Dedifferentiated amniotic fluid mesenchymal stem cell (primary cell): Measurements from ENCODE around the gene TSFM.

Source experiments
- DNase-seq: peaks from one replicate; pipeline ENCODE4 v3.0.0-alpha.2; 2016; ENCODE audit errors: extremely low spot score

Gene TSFM

DNA sequence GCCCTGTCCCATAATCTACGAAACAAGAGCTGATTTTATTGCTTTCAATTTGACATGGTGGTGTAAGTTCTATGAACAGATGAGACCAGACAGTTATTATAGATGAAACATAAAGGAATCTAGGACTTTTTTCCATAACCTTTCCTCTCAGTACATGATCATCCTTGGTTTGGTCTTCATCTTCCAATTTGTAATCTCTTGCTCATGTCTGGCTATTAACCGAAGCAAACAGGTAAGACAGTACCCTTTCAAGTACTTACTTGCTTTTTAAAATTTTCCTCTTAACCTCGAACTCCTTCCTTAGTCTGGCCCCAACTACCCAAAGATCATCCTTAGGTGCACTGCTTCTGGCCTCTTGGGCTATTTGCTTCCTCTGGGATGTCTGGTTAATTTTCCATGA lies 36.6 kb upstream of the TSFM start:
- DNase-seq = no peak

DNA sequence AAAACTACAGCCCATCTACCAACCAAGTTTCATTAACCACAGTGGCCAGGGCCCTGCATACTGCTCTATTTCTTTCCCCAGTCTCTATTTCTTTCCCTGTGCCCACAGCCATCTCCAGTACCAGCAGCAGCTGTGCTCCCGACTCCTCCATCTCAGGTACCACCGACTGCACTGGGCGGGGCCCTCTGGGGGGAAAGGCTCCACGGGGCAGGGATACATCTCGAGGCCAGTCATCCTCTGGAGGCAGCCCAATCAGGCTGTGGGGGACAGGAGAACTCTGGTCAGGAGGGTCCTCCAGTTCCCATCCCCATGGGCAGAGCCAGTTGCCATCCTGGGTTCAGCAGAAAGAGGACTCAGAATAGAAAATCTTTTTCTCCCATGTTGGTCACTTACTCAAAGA lies 33.5 kb upstream of the TSFM start:
- no peak for DNase-seq

DNA sequence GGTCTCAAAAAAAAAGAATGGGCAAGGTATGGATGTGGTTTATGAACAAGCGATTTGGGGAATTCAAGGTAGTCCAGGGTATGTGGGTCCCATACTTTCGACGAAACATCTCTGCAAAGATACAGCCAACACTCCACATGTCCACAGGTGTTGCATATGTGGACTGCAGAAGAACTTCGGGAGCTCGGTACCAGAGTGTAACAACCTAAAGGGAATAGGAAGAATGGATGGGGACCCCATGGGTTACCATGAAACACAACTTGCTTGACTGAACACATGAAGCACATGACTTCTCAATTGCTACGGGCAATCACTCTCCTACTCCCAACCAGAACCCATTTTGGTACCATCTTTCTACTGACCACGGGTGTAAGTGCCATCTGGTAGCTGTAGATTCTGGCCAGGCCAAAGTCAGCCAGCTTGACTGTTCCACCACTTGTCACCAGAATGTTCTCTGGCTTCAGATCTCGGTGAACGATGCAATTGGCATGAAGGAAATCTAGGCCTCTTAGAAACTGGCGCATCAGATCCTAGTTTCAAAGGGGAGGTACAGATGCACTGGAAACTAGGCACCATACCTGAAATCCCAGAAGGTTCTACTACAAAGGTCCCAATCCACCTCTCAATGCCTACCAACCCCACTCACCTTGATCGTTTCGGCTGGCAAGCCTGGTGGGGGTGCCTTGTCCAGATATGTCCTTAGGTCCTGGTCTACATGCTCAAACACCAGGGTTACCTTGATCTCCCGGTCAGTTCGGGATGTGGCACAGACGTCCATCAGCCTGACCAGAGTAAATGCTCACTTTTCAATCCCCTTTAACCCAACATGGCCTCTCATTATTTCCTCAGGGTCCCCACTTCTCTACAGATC lies 31.8 kb upstream of the TSFM start:
- no peak for DNase-seq

DNA sequence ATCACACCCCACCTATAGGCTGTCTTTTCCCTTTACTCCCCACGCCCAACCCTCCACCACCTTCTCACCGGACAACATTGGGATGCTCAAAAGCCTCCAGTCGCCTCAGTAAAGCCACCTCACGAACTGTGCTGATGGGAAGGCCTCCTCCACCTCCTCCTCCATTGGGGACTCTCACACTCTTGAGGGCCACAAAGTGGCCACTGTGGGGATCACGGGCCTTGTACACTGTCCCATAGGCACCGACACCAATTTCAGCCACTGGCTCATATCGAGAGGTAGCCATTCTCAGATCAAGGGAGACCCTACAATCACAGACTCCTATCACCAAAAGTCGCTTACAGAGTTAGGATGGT lies 31.2 kb upstream of the TSFM start:
- DNase-seq = no peak

DNA sequence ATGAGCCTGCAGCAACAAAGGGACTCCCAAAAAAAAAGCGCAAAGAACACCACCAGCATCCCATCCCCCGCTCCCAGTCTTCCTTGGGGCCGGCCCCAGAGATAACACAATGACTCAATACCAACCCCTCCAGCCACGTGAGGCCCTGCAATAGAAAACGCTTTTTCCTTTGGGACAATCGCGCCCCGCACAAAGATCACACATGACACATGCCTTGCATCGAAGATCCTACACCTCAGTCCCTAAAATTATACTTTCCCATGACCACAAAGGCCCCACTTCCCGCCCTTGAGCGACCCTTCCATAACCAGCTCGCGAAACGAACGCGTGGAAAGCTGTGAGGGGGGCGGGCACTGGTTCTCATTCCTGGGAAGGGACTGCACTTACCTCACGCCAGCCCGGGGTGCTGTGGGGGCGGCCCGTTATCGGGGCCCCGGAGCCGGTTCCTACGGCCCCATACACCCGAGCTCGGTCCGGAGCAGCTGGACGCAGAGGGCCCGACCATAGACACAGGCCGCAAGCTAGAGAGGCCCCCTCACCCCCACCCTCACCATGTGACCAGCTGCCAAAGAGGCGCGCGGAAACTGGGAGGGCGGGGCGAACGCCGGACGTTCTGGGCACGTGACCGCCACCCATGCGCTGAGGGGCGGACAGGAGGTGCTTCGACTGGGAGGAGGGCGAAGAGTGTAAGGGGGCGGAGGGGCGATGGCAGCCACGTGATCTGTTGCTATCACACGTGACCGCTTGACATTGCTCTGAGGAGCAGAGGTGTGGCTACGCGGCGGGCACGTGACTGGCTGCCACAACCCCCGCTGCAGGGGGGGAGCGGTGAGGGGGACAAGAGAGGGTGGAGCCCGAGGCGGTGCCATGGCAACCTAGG lies 30.6 kb upstream of the TSFM start, which contains the start of gene CDK4:
Gene CDK4, minus strand, starts transcription at position 523 of the 880 bp plus-strand sequence. CDS start 593 bp downstream, outside the sequence.
- peak; percentile 99 for DNase-seq

DNA sequence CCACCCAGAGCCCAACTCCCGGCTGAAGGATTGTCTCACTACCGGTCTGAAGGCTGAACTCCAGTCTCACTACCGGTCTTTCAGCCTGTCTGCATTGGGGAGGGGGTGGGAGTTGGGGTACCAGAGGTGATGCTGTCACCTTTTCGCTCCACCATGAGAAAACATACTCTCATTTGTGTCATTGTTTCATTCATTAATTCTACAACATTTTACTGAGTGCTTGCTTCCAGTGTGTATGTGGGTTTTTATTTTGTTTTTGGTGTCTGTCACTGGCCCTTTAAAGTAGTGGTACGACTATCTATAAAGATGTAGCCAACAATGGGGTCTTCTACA lies 30.0 kb upstream of the TSFM start:
- no peak for DNase-seq

DNA sequence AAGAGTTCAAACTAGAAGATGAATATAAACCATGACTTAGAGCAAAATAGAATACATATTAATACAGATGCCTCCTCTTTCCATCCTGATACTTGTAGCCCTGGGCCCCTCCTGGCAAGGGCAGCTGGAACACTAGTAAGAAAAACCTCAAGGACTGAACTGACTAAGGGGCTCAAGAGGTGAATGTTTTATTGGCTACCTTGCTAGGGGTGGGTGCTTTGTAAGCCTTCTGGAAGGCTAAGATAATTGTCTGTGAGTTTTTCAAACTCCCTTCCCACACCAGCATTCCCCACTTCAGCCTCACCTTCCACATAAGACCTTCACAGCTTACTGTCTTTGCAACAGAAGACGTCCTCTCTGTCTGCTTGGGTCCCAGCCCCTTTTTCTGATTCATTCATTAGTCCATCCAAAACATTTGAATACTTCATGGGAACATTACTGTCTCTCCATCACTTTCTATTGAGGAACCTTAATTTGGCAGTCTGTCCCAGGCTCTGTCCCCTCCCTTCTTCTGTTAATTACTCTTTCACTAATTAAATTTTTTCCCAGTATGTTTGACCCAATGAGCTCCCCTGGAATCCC lies 28.7 kb upstream of the TSFM start:
- DNase-seq = no peak

DNA sequence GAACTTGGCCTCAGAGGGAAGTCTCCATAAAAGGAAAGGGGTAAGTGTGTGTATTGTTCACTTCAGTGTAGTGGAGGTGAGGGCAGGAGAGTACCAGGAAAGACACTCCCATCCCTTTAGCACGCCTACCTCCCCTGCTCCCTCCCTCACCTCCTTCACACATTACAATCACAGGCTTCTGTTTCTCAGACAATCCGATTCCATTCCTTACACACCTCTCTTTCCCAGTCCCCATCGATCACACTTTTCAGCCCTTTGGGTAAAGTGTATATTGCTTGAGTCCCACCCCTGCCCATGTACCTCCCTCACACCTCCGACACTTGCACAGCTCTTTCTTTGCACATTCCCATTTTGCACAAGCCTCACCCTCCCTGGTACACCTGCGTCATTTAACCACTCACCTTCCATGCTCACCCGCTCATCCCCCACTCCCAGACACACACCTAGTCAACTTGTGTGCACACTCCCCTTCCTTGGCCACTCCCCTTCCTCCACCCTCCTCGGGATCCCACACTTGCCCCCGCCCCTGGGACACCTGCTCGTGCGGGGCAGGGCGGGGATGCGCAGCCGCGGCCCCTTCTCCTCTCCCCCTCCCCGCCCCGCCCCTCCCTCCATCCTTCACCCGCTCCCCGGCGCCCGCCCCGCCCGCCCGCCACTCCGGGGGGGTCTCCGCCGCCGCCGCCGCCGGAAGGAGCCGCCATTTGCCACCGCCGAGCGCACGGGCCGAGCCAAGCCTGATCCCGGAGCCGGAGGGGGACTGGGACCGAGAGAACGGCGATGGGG lies 28.0 kb upstream of the TSFM start, which contains the start of gene MARCHF9:
Gene MARCHF9, plus strand, starts transcription at position 693 of the 783 bp plus-strand sequence. CDS start 426 bp downstream, outside the sequence.
- DNase-seq = no peak

DNA sequence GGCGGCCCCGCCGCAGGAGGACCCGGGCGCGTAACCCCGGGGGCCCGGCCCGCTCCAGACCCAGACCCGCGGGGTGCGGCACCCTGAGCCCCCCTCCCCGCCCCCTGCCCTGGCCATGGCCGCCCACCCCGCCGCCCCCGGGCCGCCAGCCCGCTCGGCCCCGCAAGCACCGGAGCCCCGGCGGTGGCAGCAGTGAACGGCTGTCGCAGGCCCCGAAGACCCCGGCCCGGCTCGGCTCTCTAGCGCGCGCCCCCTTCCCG lies 27.5 kb upstream of the TSFM start:
- DNase-seq = no peak

DNA sequence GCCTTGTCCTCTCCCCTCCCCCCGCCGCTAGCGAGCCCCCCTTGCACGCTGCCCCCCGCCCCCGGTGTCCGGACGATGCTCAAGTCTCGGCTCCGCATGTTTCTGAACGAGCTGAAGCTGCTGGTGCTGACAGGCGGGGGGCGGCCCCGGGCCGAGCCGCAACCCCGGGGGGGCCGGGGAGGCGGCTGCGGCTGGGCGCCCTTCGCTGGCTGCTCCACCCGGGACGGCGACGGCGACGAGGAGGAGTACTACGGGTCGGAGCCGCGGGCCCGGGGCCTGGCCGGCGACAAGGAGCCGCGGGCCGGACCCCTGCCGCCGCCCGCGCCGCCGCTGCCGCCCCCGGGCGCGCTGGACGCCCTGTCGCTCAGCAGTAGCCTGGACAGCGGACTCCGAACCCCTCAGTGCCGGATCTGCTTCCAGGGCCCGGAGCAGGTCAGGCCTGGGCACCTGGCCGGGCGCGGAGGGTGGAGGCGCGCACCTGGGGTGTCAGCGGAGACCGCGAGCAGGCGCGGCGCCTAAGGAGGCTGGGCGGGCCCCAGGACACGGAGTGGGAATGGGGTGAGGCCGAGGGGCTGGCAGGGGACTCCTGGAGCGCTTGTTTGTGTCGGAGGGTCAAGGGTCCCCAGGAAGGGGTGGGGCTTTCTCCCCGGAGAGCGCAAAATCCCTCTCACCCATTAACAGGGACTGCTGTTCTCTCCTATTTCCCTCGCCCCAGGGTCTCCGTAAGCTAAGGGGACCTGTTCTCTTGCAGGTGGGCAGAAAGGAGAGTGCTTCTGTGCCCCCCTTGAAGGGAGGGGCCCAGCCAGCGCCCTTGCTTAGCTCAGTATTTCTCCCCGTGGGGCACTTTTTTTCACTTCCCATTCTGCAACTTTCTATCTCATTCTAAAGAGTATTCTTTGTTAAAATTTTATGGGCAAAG lies 26.9 kb upstream of the TSFM start:
- no peak for DNase-seq

DNA sequence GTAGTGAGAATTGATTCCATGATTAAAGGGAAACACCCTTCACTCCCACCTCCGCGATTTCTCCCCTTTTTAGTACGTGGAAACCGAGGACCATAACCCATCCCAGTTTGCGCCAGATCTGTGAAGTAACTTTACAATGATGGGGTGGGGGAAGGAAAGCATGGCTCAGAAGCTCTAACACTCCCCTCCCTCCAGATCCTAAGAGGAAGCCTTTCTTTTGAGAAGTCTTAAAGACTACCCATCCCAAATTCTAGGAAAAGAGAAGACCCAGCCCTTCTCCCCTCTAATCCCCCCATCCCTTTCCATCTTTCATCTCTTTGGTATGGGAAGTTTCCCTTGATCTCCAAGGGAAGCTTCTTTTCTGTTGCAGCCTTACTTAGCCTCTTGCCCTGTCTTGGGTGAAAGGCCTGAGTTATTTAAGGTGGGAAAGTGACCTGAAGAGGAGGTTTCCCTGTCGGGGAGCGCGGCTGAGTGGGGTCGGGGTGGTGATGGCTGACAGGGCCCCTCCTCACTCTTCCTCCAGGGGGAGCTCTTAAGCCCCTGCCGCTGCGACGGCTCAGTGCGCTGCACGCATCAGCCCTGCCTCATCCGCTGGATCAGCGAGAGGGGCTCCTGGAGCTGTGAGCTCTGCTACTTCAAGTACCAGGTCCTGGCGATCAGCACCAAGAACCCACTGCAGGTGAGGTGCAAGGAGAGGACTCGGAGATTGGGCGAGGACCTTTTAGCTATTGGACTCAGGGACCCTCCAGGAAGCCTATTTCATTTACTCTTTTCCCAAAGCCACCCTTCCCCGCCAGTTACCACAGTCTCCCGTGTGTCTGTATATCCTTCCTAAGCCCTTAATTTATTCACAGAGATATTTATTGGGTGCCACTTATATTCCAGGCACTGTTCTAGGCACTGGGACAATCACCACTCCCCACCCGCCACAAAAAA lies 25.9 kb upstream of the TSFM start:
- no peak for DNase-seq

DNA sequence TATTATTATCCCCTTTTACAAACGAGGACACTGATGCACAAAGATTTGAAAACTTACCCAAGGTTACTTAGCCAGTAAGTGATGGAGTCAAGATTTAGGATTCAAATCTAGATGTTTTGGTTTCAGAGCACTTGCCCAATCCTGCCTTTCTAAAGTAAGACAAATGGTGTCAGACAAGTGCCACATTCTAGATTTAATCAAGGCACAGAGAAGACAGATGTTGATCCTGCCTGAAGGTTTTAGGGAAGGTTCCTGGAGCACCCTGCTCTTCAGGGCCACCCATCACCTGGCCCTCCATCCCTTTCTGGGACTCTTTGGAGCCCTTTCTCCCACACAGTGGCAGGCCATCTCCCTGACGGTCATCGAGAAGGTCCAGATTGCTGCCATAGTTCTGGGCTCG lies 24.8 kb upstream of the TSFM start:
- no peak for DNase-seq

DNA sequence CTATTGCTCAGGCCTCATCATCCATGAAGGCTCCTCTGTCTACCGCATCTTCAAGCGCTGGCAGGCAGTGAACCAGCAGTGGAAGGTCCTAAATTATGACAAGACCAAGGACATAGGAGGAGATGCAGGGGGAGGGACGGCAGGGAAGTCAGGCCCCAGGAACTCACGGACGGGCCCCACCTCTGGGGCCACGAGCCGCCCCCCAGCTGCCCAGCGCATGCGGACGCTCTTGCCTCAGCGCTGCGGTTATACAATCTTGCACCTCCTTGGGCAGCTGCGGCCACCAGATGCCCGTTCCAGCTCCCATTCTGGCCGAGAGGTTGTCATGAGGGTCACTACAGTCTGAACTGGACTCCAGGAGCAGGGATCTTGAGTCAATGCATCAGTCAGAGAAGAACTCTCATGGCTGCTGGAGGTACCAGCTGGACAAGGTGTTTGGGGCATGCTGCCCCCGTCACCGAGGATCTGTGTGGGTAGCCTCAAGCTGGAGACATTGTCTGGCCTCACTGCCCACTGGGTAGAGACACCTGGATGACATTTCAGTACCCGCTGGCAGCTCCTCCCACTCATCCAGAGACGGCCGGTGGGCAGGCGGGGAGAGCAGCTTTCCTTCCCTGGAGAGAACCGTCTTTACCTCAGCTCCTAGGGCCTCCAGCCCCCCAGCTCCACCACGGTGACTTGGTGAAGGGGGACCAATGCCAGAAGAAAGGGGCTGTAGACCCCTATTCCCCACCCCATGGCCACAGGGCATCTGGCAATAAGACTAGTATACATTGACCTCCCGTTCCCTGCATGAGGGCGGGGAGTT lies 23.8 kb upstream of the TSFM start:
- no peak for DNase-seq

DNA sequence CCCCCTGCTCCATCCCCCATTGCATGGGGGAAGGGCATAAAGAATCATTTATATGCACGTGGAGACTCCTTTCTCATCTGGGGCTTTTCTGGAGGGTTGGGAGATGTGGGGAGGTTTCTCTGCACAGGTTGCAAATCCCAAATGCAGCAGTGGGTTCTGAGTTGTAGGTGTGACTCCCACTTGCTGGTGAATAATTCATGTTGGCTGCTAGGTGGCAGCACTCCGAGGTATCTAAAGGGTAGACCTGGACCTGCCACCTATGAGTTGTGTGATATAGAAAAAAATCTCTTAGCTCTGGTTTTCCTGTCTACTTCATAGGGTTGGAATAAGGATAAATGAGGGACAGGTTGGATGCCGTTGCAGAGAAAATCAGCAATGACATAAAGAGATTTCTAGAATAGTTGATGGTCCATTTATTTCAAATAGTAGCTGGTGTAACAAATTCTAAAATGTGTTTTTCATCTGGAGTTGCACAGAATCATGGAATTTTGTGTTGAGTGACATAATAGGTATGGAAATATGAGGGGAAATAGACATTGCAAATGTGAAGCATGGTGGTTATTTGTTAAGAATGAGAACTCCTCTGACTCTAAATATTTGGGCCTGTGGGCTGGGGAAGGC lies 23.1 kb upstream of the TSFM start:
- DNase-seq = no peak

DNA sequence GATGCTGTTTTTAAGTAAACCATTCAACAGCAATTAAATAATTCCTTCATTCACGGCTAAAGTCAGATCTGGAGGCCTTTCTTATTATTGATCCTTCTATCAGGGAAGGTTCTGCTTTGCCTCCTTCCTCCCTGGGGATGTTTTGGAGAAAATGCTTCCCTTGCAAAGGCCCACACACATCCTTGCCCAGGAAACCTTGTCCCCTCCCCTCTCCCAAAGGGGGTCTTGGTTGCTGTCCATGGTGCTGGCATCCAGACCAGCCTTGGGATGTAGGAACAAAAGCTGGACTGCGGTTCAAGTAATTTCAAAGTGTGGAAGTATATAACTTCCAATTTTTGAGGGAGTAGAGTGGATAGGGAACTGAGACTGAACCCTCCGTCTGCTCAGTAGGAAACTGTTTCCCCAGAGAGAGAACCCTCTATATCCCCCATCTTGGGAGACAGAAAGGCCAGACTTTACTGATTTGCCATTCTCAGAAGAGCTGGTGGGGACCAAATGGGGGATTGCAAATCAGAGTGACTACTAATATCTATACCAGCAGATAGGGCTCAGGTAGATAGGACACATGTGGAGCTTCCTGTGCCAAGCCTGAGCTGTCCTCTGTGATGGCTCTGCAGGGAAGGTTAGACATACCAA lies 22.1 kb upstream of the TSFM start:
- DNase-seq = no peak

DNA sequence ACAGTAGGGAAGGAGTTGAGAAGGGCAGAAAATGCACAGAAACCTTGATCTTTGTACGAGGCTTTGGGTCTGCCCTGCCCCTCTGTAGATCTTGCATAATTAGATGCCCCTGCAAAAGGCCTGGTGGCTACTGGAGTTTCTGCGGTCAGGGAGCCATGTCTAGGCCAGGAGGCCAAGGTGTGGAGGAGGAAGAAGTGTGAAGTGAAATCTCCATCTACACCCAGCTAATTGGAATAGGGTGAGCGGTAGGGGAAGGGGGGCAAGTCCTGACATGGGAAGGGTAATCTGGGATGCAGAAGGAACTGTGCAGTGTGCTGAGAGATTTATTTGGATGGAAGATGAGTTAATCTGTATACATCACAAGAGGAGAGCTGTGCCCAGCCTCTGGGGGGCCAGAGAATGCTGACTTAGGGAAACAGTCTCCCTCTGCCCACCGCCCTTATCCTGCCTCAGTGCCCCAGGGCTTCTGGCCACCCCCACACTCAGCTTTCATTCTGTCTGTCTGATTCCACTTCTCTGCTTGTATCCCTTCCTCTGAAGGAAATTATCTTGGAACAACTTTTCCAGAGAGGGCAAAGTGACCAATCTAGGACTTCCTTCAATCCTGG lies 21.1 kb upstream of the TSFM start:
- no peak for DNase-seq

DNA sequence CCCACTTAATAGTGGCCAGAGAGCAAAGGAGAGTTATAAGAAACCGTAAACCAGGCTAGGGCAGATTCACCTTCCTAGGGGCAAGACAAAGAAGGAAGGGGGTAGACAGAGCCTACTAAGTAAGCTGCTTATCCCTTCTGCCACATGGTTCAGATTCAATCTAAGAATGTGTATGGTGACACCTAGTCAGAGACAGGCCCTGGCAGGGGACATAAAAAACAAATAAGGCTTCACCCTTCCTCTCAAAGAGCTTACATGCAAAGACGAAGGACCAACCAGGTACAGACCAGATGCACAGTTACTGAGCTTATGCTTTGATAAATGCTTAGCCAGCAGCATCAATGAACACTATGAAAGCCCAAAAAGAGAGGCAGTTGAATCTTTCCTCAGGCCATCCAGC lies 20.1 kb upstream of the TSFM start:
- DNase-seq = no peak
